Measurements from ENCODE around the gene ZIM2.

ZIM2 gene

GRCh38 chr19:56840451-56841192 lies at the start of gene ZIM2, which contains the start of gene PEG3:
Gene ZIM2 (minus strand): TSS chr19:56840726. CDS start chr19:56824277, 16,449 bp downstream.
Gene PEG3 (minus strand): TSS chr19:56840726. CDS start chr19:56824655, 16,071 bp downstream.
- H3K4me3 ChIP-seq (ENCODE audit: low read depth, low read length), result no peak within 1 kb of the TSS
- H3K27me3 ChIP-seq (ENCODE audit: control insufficient read depth, insufficient read depth, low read length), result no peaks in the 10 kb centered on the region
- no peaks in the 10 kb centered on the region for H3K36me3 ChIP-seq (ENCODE audit: control insufficient read depth, insufficient read depth, low read length)
- no peaks in the 10 kb centered on the region for H3K4me1 ChIP-seq (ENCODE audit: control insufficient read depth, insufficient read depth, low read length)
- peaks cover 16% of the 10 kb centered on the region for H3K9me3 ChIP-seq (ENCODE audit: control insufficient read depth, insufficient read depth, low read length)
- no peak within 1 kb of the TSS for H3K9ac ChIP-seq (ENCODE audit: low read depth, low read length)

DNA sequence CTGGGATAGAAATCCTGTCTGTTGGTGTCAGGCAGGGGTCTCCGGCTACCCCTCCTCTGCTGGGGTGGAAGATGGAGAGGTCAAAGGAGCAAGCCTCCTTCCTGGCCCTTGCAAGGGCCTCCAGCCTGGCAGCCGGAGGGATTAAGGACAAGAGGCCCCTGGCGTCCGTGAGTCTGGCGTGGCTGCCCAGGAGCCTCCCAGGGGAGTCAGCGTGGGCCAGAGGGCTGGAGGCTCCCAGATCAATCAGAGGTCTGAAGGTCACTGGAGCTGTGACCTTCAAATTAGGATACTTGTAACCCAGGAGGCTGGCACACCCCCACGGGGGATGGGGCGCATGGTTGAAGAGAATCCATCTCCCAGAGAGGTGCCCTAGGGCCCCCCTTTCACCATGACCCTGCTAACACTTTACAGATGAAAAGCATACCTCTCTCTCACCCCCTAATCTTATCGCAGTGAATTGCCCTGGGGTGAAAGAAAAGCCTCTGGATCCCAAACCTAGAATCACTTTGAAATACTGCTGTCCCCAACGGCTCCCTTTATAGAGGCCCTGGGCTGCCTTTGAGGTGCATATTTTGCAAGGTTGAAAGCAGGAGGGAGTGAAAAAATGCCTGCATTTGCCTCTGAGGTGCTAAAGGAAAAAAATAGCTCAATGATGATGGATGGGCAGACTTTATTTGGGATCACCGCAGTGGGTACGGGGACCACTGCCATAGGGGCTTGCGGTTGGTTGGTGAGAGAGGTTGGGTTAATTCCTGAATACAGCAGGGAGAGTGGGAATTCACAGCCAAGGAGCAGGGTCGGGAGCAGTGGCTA lies 44.9 kb upstream of the ZIM2 start:
- H3K36me3 ChIP-seq (ENCODE audit: control insufficient read depth, insufficient read depth, low read length), result no peaks in the 10 kb centered on the region
- no peaks in the 10 kb centered on the region for H3K4me1 ChIP-seq (ENCODE audit: control insufficient read depth, insufficient read depth, low read length)
- no peak overlapping the region for H3K9ac ChIP-seq (ENCODE audit: low read depth, low read length)
- H3K9me3 ChIP-seq (ENCODE audit: control insufficient read depth, insufficient read depth, low read length), result peaks cover 25% of the 10 kb centered on the region
- no peaks in the 10 kb centered on the region for H3K27me3 ChIP-seq (ENCODE audit: control insufficient read depth, insufficient read depth, low read length)
- no peak overlapping the region for H3K4me3 ChIP-seq (ENCODE audit: low read depth, low read length)

DNA sequence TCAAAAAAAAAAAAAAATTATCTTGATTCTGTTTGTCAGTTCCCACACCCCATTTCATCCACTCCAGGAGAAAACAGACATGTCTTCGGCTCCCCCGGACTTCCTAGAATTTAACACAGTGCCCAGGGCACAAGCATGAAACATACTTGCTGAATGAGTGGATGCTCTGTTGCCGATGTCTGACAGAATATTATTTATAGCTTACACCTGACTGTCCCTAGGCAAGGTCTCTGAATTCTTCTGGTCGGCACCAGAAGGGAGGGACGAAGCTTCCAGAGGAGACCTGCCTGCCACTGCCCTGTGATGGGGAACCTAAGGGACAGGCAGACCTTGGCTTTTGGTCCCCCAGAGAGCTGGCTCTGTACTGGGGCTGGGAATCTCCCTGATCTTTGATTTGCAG lies 43.9 kb upstream of the ZIM2 start:
- Histone ChIP-seq H3K4me3 (ENCODE audit: low read depth, low read length) (no peak overlapping the region), H3K4me1 (ENCODE audit: control insufficient read depth, insufficient read depth, low read length) (no peaks in the 10 kb centered on the region), H3K36me3 (ENCODE audit: control insufficient read depth, insufficient read depth, low read length) (no peaks in the 10 kb centered on the region), H3K27me3 (ENCODE audit: control insufficient read depth, insufficient read depth, low read length) (no peaks in the 10 kb centered on the region), H3K9ac (ENCODE audit: low read depth, low read length) (no peak overlapping the region), H3K9me3 (ENCODE audit: control insufficient read depth, insufficient read depth, low read length) (peaks cover 30% of the 10 kb centered on the region)

DNA sequence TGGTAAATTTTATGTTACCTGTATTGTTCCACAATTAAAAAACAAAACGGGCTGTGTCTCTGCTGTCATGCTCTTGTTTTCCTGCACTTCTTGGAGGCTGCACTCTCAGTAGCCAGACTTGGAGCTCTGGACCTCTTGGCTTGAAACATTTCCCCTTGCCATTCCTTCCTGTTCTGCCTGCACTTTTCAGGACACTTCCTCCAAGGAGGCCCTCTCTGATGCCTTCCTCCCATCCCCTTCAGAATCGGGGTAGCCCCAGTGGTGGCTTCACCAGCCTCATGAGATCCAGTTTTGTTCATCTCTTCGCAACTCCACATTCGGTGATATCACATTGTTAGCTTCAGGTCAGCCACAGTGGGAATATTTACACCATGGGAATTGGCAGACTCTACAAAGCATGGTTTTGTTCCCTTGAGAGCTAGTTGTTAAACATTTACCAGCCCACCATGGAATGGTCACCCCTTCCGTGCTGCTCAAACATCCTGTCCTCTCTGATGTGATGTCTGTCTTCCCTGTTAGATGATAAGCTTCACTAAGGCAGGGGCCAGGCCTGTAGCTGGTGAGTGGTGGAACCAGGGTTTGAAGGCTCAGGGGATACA lies 40.2 kb upstream of the ZIM2 start:
- no peaks in the 10 kb centered on the region for H3K4me1 ChIP-seq (ENCODE audit: control insufficient read depth, insufficient read depth, low read length)
- no peak overlapping the region for H3K9ac ChIP-seq (ENCODE audit: low read depth, low read length)
- H3K36me3 ChIP-seq (ENCODE audit: control insufficient read depth, insufficient read depth, low read length), result no peaks in the 10 kb centered on the region
- H3K27me3 ChIP-seq (ENCODE audit: control insufficient read depth, insufficient read depth, low read length), result no peaks in the 10 kb centered on the region
- H3K4me3 ChIP-seq (ENCODE audit: low read depth, low read length), result no peak overlapping the region
- H3K9me3 ChIP-seq (ENCODE audit: control insufficient read depth, insufficient read depth, low read length), result peaks cover 36% of the 10 kb centered on the region

DNA sequence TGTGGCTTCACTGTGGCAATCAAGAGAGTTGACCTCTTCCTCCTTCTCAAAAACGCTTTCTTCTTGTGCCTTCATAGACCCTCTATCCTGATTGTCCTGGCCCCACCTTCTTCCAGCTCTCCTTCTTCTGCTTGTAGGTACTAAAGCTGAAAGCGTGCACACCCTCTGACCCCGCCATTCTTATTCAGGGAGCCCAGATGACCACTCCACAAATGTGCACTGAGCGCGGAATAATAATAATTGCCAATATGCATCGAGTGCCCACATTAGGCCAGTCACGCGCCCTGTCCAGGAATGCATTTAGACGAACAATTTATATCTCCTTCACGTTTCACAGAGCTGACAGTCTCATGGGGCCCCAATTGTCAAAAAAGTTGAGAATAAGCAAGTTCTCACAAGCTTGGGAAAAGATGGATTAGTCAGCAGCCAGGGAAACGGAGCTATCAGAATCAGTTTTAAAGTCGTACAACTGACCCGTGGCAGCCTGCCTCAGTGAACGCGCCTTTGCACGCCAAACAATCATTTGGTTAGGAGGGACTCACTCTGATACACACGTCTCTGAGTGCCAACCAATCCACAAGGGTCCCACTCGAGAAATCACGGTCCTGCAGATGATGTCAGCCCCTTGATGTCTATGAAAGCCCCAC lies 36.7 kb upstream of the ZIM2 start:
- no peaks in the 10 kb centered on the region for H3K36me3 ChIP-seq (ENCODE audit: control insufficient read depth, insufficient read depth, low read length)
- H3K4me3 ChIP-seq (ENCODE audit: low read depth, low read length), result no peak overlapping the region
- no peaks in the 10 kb centered on the region for H3K27me3 ChIP-seq (ENCODE audit: control insufficient read depth, insufficient read depth, low read length)
- H3K9ac ChIP-seq (ENCODE audit: low read depth, low read length), result no peak overlapping the region
- H3K4me1 ChIP-seq (ENCODE audit: control insufficient read depth, insufficient read depth, low read length), result no peaks in the 10 kb centered on the region
- peaks cover 45% of the 10 kb centered on the region for H3K9me3 ChIP-seq (ENCODE audit: control insufficient read depth, insufficient read depth, low read length)

DNA sequence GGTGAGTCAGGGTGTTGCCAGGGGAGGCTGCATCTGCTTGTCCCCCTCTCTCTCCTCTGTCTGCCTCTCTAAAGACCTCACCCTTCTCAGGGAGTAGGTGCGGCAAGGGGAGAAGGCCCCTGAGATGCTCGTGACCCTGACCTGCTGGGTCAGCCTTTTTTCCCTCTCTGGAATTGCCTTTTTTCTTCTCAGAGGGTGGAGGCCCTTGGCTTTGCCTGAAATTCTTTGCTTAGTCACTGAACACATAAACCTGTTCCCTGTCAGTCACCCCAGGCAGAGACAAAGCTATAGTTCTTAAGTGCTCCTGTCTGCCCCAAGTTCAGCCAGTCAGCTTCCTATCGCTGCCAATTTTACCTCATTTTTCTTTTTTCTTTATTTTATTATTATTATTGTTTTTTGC lies 35.2 kb upstream of the ZIM2 start:
- H3K4me1 ChIP-seq (ENCODE audit: control insufficient read depth, insufficient read depth, low read length), result no peaks in the 10 kb centered on the region
- no peak overlapping the region for H3K9ac ChIP-seq (ENCODE audit: low read depth, low read length)
- peaks cover 42% of the 10 kb centered on the region for H3K9me3 ChIP-seq (ENCODE audit: control insufficient read depth, insufficient read depth, low read length)
- no peak overlapping the region for H3K4me3 ChIP-seq (ENCODE audit: low read depth, low read length)
- H3K27me3 ChIP-seq (ENCODE audit: control insufficient read depth, insufficient read depth, low read length), result no peaks in the 10 kb centered on the region
- H3K36me3 ChIP-seq (ENCODE audit: control insufficient read depth, insufficient read depth, low read length), result no peaks in the 10 kb centered on the region

DNA sequence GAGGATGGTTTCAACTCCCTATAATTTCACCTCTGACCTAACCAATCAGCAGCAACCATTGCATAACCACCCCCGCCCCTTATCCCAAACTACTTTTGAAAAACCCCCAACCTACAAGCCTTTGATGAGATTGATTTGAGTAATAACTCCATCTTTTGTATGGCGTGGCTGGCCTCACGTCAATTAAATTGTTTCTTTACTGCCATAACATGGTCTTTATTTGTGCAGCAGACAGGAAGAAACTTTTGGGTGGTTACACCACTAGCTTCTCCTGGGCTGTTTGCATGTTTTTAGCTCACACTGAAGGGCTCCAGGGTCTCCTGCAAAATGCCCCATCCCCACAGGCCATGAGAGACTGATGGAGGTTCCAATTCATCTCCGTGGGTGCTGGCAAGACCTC lies 34.0 kb upstream of the ZIM2 start:
- no peak overlapping the region for H3K4me3 ChIP-seq (ENCODE audit: low read depth, low read length)
- H3K27me3 ChIP-seq (ENCODE audit: control insufficient read depth, insufficient read depth, low read length), result no peaks in the 10 kb centered on the region
- no peaks in the 10 kb centered on the region for H3K36me3 ChIP-seq (ENCODE audit: control insufficient read depth, insufficient read depth, low read length)
- H3K9ac ChIP-seq (ENCODE audit: low read depth, low read length), result no peak overlapping the region
- H3K4me1 ChIP-seq (ENCODE audit: control insufficient read depth, insufficient read depth, low read length), result no peaks in the 10 kb centered on the region
- H3K9me3 ChIP-seq (ENCODE audit: control insufficient read depth, insufficient read depth, low read length), result peaks cover 44% of the 10 kb centered on the region

- Histone ChIP-seq H3K9me3 (ENCODE audit: control insufficient read depth, insufficient read depth, low read length) (peaks cover 48% of the 10 kb centered on the region), H3K27me3 (ENCODE audit: control insufficient read depth, insufficient read depth, low read length) (no peaks in the 10 kb centered on the region), H3K4me3 (ENCODE audit: low read depth, low read length) (no peak overlapping the region)
Observed at GRCh38 chr19:56873493-56873892, 33.0 kb upstream of the ZIM2 start.

DNA sequence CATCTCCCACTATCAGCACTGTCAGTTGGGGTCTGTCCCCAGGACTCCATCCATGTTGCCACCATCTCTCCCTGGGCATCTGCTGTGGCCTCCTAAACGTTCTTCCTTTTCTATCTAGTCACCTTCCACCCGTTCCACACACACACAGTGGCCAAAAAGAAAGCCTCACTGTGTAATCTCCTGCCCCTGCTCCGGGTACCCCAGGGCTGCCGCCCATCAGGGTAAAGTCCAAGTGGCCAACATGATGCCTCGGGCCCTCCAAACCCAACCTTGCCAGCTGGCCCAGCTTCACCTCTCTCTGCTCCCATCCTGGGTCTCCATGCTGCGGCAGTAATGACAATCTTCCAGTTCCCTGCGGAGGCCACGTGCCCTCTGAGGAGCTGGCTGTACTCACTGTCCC lies 29.4 kb upstream of the ZIM2 start:
- Histone ChIP-seq H3K9me3 (ENCODE audit: control insufficient read depth, insufficient read depth, low read length) (peaks cover 40% of the 10 kb centered on the region), H3K4me3 (ENCODE audit: low read depth, low read length) (no peak overlapping the region), H3K4me1 (ENCODE audit: control insufficient read depth, insufficient read depth, low read length) (no peaks in the 10 kb centered on the region), H3K27me3 (ENCODE audit: control insufficient read depth, insufficient read depth, low read length) (no peaks in the 10 kb centered on the region), H3K9ac (ENCODE audit: low read depth, low read length) (no peak overlapping the region), H3K36me3 (ENCODE audit: control insufficient read depth, insufficient read depth, low read length) (no peaks in the 10 kb centered on the region)

More at GRCh38 chr19:56873493-56873892, 33.0 kb upstream of the ZIM2 start:
- Histone ChIP-seq H3K36me3 (ENCODE audit: control insufficient read depth, insufficient read depth, low read length) (no peaks in the 10 kb centered on the region), H3K4me1 (ENCODE audit: control insufficient read depth, insufficient read depth, low read length) (no peaks in the 10 kb centered on the region), H3K9ac (ENCODE audit: low read depth, low read length) (no peak overlapping the region)

DNA sequence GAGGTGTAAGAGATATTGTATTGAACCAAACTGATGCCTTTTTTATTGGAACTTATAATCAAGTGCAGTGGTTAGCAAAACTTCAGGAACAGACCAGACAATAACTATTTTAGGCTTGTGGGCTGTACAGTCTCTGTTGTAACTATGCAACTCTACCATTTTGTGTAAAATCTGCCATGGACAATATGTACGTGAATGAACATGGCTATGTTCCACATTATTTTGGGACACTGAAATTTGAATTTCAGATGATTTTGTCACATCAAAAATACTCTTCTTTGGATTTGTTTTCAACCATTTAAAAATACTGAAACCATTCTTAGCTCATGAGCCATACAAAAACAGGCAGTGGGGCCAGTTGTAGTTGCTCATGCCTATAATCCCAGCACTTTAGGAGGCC lies 27.9 kb upstream of the ZIM2 start:
- Histone ChIP-seq H3K4me3 (ENCODE audit: low read depth, low read length) (no peak overlapping the region), H3K9me3 (ENCODE audit: control insufficient read depth, insufficient read depth, low read length) (peaks cover 42% of the 10 kb centered on the region), H3K36me3 (ENCODE audit: control insufficient read depth, insufficient read depth, low read length) (no peaks in the 10 kb centered on the region), H3K27me3 (ENCODE audit: control insufficient read depth, insufficient read depth, low read length) (no peaks in the 10 kb centered on the region), H3K9ac (ENCODE audit: low read depth, low read length) (no peak overlapping the region), H3K4me1 (ENCODE audit: control insufficient read depth, insufficient read depth, low read length) (no peaks in the 10 kb centered on the region)

- no peak overlapping the region for H3K4me3 ChIP-seq (ENCODE audit: low read depth, low read length)
- no peaks in the 10 kb centered on the region for H3K4me1 ChIP-seq (ENCODE audit: control insufficient read depth, insufficient read depth, low read length)
- H3K9ac ChIP-seq (ENCODE audit: low read depth, low read length), result no peak overlapping the region
- H3K27me3 ChIP-seq (ENCODE audit: control insufficient read depth, insufficient read depth, low read length), result no peaks in the 10 kb centered on the region
- H3K36me3 ChIP-seq (ENCODE audit: control insufficient read depth, insufficient read depth, low read length), result no peaks in the 10 kb centered on the region
- H3K9me3 ChIP-seq (ENCODE audit: control insufficient read depth, insufficient read depth, low read length), result peaks cover 46% of the 10 kb centered on the region
Observed at GRCh38 chr19:56866538-56866937, 26.0 kb upstream of the ZIM2 start.
